Activated CD4-positive, alpha-beta T cell treated with anti-CD3 and anti-CD28 coated beads, Interleukin-2, amount 10 ng/mL, durations not matched to agents 7 days and 5 days (primary cell): ENCODE data around the gene TAX1BP1. TPM values are rescaled to one million over a fixed set of nuclear protein-coding genes. Genes with fewer than 3 reads are reported as not detected.

Source experiments
- total RNA-seq, 2 experiments: library from RNA; stranded (reverse); gene quantifications; one replicate each; pipeline ENCODE4 v1.2.3, GENCODE V29; 2021

The TAX1BP1 gene
- total RNA-seq, 2 experiments from 2014 or later = 58.8 to 65.1 TPM

Other genes with a start within 250 kb of the TAX1BP1 start
- gene HIBADH, start 77.3 kb upstream of the TAX1BP1 start, total RNA-seq = 10 to 100 TPM; 12.8 TPM